HL-60 (cell line): ENCODE data around the gene SLITRK4.

Experiments
- DNase-seq, 2 experiments: peaks; one replicate each; pipeline ENCODE4 v3.0.0-alpha.2; 2010 to 2020; ENCODE audit warnings: low read depth in 1 of 2, low spot score in 1 of 2
- H3K27ac ChIP-seq: fragments of 250-450 bp; sonication (Bioruptor Pico); replicated peaks from 2 replicates; pipeline ENCODE4 v1.5.1; 2020; ENCODE audit warnings: mild to moderate bottlenecking, moderate library complexity
- H3K27me3 ChIP-seq: fragments of 250-450 bp; sonication (Bioruptor Pico); 2 replicates; pipeline ENCODE4 v1.5.1; 2021; ENCODE audit warnings: mild to moderate bottlenecking, moderate library complexity; ENCODE audit not compliant: insufficient read depth, poor library complexity, severe bottlenecking
- H3K4me3 ChIP-seq: replicated peaks from 2 replicates; pipeline ENCODE4 v1.5.1; 2011; ENCODE audit warnings: mild to moderate bottlenecking, control low read depth, low read length; ENCODE audit not compliant: insufficient read depth
- CTCF ChIP-seq: IDR thresholded peaks from one replicate; pipeline ENCODE4 v1.5.1; 2011; ENCODE audit warnings: low read length, control low read depth, inconsistent platforms; ENCODE audit not compliant: insufficient read depth
- POLR2AphosphoS5 ChIP-seq: IDR thresholded peaks from 2 replicates; pipeline ENCODE4 v1.6.1; 2012; ENCODE audit warnings: low read depth
- REST ChIP-seq: IDR thresholded peaks from 2 replicates; pipeline ENCODE4 v1.6.1; 2012; ENCODE audit warnings: low read depth; ENCODE audit not compliant: insufficient replicate concordance

SLITRK4 gene

GRCh38 chrX:143580266-143580665 lies 55.6 kb downstream of the SLITRK4 start:
- peak in 1 of 2 experiments; percentile 70 for DNase-seq
- Histone ChIP-seq H3K27me3 (no peaks in the 10 kb centered on the region), H3K4me3 (no peak overlapping the region), H3K27ac (peak overlapping the region; percentile 65)
- no peak for TF ChIP-seq CTCF
- 0 out of 2 replicates have a peak, but pooled peaks have one; percentile 19 for TF ChIP-seq POLR2AphosphoS5
- TF ChIP-seq REST: no peak
